Erythroblast (primary cell): ENCODE measurements around the gene TIAL1.

ENCODE experiments used
- DNase-seq, 2 experiments: peaks; one replicate each; lab custom pipeline; 2025; lab: John Stamatoyannopoulos, UW
- GATA1 ChIP-seq: IDR thresholded peaks from 2 replicates; pipeline ENCODE4 v1.6.1; 2011; ENCODE audit warnings: low read depth, mild to moderate bottlenecking, control low read depth, low read length, moderate library complexity
- POLR2A ChIP-seq: IDR thresholded peaks from 2 replicates; pipeline ENCODE4 v1.6.1; 2011; ENCODE audit warnings: mild to moderate bottlenecking, low read length

Gene TIAL1

GRCh38 chr10:119596537-119597404, at the start of gene TIAL1:
Gene TIAL1, minus strand, starts transcription at chr10:119596964. Its CDS starts 499 bp downstream, at chr10:119596465.
- TF ChIP-seq POLR2A (peak; percentile 91), GATA1 (no peak)

GRCh38 chr10:119644994-119645393, 48.2 kb upstream of the TIAL1 start:
- DNase-seq: no peak
- TF ChIP-seq GATA1 (no peak), POLR2A (no peak)

More at GRCh38 chr10:119596537-119597404, at the start of gene TIAL1:
- peak; percentile 98 to 99 for DNase-seq

GRCh38 chr10:119644205-119644814, 47.5 kb upstream of the TIAL1 start:
- DNase-seq: peak in 1 of 2 experiments; percentile 12
- TF ChIP-seq POLR2A (no peak), GATA1 (no peak)

GRCh38 chr10:119643306-119644204, 46.8 kb upstream of the TIAL1 start:
- no peak for TF ChIP-seq GATA1
- no peak for TF ChIP-seq POLR2A

GRCh38 chr10:119642556-119643111, 45.9 kb upstream of the TIAL1 start:
- TF ChIP-seq GATA1: no peak
- TF ChIP-seq POLR2A: no peak
- DNase-seq: no peak

More at GRCh38 chr10:119643306-119644204, 46.8 kb upstream of the TIAL1 start:
- no peak for DNase-seq

- DNase-seq: no peak
- TF ChIP-seq POLR2A: no peak
- TF ChIP-seq GATA1: no peak
Measured at GRCh38 chr10:119640875-119641526, 44.2 kb upstream of the TIAL1 start.

GRCh38 chr10:119640384-119640783, 43.6 kb upstream of the TIAL1 start:
- no peak for DNase-seq
- TF ChIP-seq GATA1: no peak
- no peak for TF ChIP-seq POLR2A

- TF ChIP-seq GATA1 (no peak), POLR2A (no peak)
- DNase-seq: no peak
Measured at GRCh38 chr10:119638982-119639381, 42.2 kb upstream of the TIAL1 start.

GRCh38 chr10:119637631-119638030, 40.9 kb upstream of the TIAL1 start:
- no peak for DNase-seq
- no peak for TF ChIP-seq POLR2A

- TF ChIP-seq GATA1 (no peak), POLR2A (no peak)
- DNase-seq: peak in 1 of 2 experiments; percentile 55
Measured at GRCh38 chr10:119634219-119634544, 37.4 kb upstream of the TIAL1 start.

GRCh38 chr10:119633538-119634218, 36.9 kb upstream of the TIAL1 start:
- TF ChIP-seq GATA1 (no peak), POLR2A (no peak)
- DNase-seq: no peak

GRCh38 chr10:119630300-119630699, 33.5 kb upstream of the TIAL1 start:
- no peak for DNase-seq
- no peak for TF ChIP-seq GATA1
- no peak for TF ChIP-seq POLR2A
